ENCODE data around the gene MYO7A.

MYO7A gene

GRCh38 chr11:77112641-77113381 is 15.2 kb upstream of the MYO7A start:
- TF ChIP-seq, protein P1, sequence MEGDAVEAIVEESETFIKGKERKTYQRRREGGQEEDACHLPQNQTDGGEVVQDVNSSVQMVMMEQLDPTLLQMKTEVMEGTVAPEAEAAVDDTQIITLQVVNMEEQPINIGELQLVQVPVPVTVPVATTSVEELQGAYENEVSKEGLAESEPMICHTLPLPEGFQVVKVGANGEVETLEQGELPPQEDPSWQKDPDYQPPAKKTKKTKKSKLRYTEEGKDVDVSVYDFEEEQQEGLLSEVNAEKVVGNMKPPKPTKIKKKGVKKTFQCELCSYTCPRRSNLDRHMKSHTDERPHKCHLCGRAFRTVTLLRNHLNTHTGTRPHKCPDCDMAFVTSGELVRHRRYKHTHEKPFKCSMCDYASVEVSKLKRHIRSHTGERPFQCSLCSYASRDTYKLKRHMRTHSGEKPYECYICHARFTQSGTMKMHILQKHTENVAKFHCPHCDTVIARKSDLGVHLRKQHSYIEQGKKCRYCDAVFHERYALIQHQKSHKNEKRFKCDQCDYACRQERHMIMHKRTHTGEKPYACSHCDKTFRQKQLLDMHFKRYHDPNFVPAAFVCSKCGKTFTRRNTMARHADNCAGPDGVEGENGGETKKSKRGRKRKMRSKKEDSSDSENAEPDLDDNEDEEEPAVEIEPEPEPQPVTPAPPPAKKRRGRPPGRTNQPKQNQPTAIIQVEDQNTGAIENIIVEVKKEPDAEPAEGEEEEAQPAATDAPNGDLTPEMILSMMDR (IDR thresholded peaks at IDR 0.05; ENCODE audit: insufficient read depth, low read depth, low read length, missing control alignments): no peak
- H3K4me3 ChIP-seq (ENCODE audit: low read depth, low read length): no peak overlapping the region
- DNase-seq (ENCODE audit: low read depth): no peak

GRCh38 chr11:77113382-77114088 is 14.5 kb upstream of the MYO7A start:
- H3K4me3 ChIP-seq (ENCODE audit: low read depth, low read length): no peak overlapping the region
- DNase-seq (ENCODE audit: low read depth): peak; percentile 12
- TF ChIP-seq, protein P1 (IDR thresholded peaks at IDR 0.05; ENCODE audit: insufficient read depth, low read depth, low read length, missing control alignments): peak; percentile 39

DNA sequence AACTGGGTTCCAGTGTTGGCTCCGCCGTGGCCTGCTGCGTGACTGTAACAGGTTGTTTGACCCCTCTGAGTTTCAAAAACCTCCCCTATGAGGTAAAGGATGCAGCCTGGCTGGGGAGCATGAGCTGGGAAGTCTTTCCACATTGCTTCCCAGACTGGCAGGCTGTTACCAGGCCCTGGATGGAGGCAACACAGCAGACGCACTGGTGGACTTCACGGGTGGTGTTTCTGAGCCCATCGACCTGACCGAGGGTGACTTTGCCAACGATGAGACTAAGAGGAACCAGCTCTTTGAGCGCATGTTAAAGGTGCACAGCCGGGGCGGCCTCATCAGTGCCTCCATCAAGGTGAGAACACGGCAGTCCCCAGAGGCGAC is 14.0 kb upstream of the MYO7A start:
- no peak for DNase-seq (ENCODE audit: low read depth)

GRCh38 chr11:77115181-77115611 is 12.8 kb upstream of the MYO7A start:
- H3K4me3 ChIP-seq (ENCODE audit: low read depth, low read length): no peak overlapping the region
- DNase-seq (ENCODE audit: low read depth): no peak
- TF ChIP-seq, protein P1 (IDR thresholded peaks at IDR 0.05; ENCODE audit: insufficient read depth, low read depth, low read length, missing control alignments): peak; percentile 31

More for the DNA sequence above, 14.0 kb upstream of the MYO7A start:
- no peak overlapping the region for H3K4me3 ChIP-seq (ENCODE audit: low read depth, low read length)
- TF ChIP-seq, protein P1 (IDR thresholded peaks at IDR 0.05; ENCODE audit: insufficient read depth, low read depth, low read length, missing control alignments): no peak

GRCh38 chr11:77115956-77116355 is 12.1 kb upstream of the MYO7A start:
- H3K4me3 ChIP-seq (ENCODE audit: low read depth, low read length): no peak overlapping the region
- DNase-seq (ENCODE audit: low read depth): no peak
- TF ChIP-seq, protein P1 (IDR thresholded peaks at IDR 0.05; ENCODE audit: insufficient read depth, low read depth, low read length, missing control alignments): no peak

- H3K4me3 ChIP-seq (ENCODE audit: low read depth, low read length): no peak overlapping the region
- TF ChIP-seq, protein P1 (IDR thresholded peaks at IDR 0.05; ENCODE audit: insufficient read depth, low read depth, low read length, missing control alignments): no peak
- no peak for DNase-seq (ENCODE audit: low read depth)
Measured at GRCh38 chr11:77117492-77117891, 10.6 kb upstream of the MYO7A start.
